GM23338 (cell line): ENCODE data around the gene GRIK4. TPM values are rescaled to one million over a fixed set of nuclear protein-coding genes. Genes with fewer than 3 reads are reported as not detected.

Experiments
- ATAC-seq: fragments of 200-7000 bp; cut with Tn5 transposase; 3 replicates; pipeline ENCODE4 v1.9.1; 2020
- DNase-seq: peaks from one replicate; pipeline ENCODE4 v3.0.0-alpha.2; 2015; ENCODE audit warnings: low spot score
- H2AFZ ChIP-seq: fragments of 200-600 bp; sonication (generic); 2 replicates; pipeline ENCODE4 v1.8.0; 2016; ENCODE audit warnings: antibody characterized with exemption, mild to moderate bottlenecking, moderate library complexity
- H3F3A ChIP-seq: fragments of 200-600 bp; sonication (generic); replicated peaks from 2 replicates; pipeline ENCODE4 v1.8.0; 2017; ENCODE audit warnings: antibody characterized with exemption, mixed run types, low read depth
- H3K27ac ChIP-seq: fragments of 200-600 bp; sonication (generic); 2 replicates; pipeline ENCODE4 v1.6.1; 2016; ENCODE audit warnings: low read depth
- H3K27me3 ChIP-seq: fragments of 200-600 bp; sonication (generic); 2 replicates; pipeline ENCODE4 v1.8.0; 2016; ENCODE audit warnings: mild to moderate bottlenecking, mixed run types, moderate library complexity; ENCODE audit not compliant: insufficient read depth
- H3K36me3 ChIP-seq: fragments of 200-600 bp; sonication (generic); 2 replicates; pipeline ENCODE4 v1.8.0; 2016; ENCODE audit warnings: mild to moderate bottlenecking; ENCODE audit not compliant: insufficient read depth
- H3K4me1 ChIP-seq: fragments of 200-600 bp; sonication (generic); 2 replicates; pipeline ENCODE4 v1.8.0; 2016; ENCODE audit warnings: mild to moderate bottlenecking, moderate library complexity; ENCODE audit not compliant: insufficient read depth
- H3K4me2 ChIP-seq: fragments of 200-600 bp; sonication (generic); 2 replicates; pipeline ENCODE4 v1.7.1; 2017; ENCODE audit warnings: mixed run types
- H3K4me3 ChIP-seq: fragments of 200-600 bp; sonication (generic); 2 replicates; pipeline ENCODE4 v1.6.1; 2016; ENCODE audit warnings: mixed run types
- H3K79me2 ChIP-seq: fragments of 200-600 bp; sonication (generic); replicated peaks from 2 replicates; pipeline ENCODE4 v1.8.0; 2017; ENCODE audit warnings: mild to moderate bottlenecking; ENCODE audit not compliant: insufficient read depth
- H3K9me2 ChIP-seq: fragments of 200-600 bp; sonication (generic); 2 replicates; pipeline ENCODE4 v1.8.0; 2017; ENCODE audit not compliant: insufficient read depth
- H4K20me1 ChIP-seq: fragments of 200-600 bp; sonication (generic); replicated peaks from 2 replicates; pipeline ENCODE4 v1.8.0; 2017; ENCODE audit warnings: mild to moderate bottlenecking; ENCODE audit not compliant: insufficient read depth
- H3K27ac Mint-ChIP-seq: 2 replicates; pipeline ENCODE4 v1.8.0; 2020; ENCODE audit warnings: inconsistent platforms, mild to moderate bottlenecking, moderate library complexity, mixed read lengths
- H3K27me3 Mint-ChIP-seq: 3 replicates; pipeline ENCODE4 v1.8.0; 2022; ENCODE audit warnings: low read depth, mild to moderate bottlenecking, moderate library complexity, mixed read lengths, inconsistent platforms; ENCODE audit not compliant: insufficient read depth, poor library complexity
- H3K36me3 Mint-ChIP-seq: 3 replicates; pipeline ENCODE4 v1.8.0; 2021; ENCODE audit warnings: low read depth, mild to moderate bottlenecking, inconsistent platforms, moderate library complexity, mixed read lengths
- H3K4me1 Mint-ChIP-seq: 3 replicates; pipeline ENCODE4 v1.8.0; 2020; ENCODE audit warnings: mild to moderate bottlenecking, inconsistent platforms, mixed read lengths
- H3K4me3 Mint-ChIP-seq: 3 replicates; pipeline ENCODE4 v1.8.0; 2021; ENCODE audit warnings: moderate library complexity, mild to moderate bottlenecking, inconsistent platforms, mixed read lengths
- H3K9me3 Mint-ChIP-seq: 3 replicates; pipeline ENCODE4 v1.8.0; 2020; ENCODE audit warnings: moderate library complexity, mild to moderate bottlenecking, inconsistent platforms, mixed read lengths
- CTCF ChIP-seq, 2 experiments: fragments of 200-600 bp in 1 of 2; sonication (generic) in 1 of 2; conservative IDR thresholded peaks; 2 replicates each; pipeline versions ENCODE4 v1.5.1 to v1.6.1; 2016 to 2017; ENCODE audit warnings: antibody characterized with exemption in 2 of 2, low read depth in 2 of 2, mild to moderate bottlenecking in 2 of 2, moderate library complexity in 1 of 2
- EZH2 ChIP-seq: fragments of 200-600 bp; sonication (generic); IDR thresholded peaks from one replicate; pipeline ENCODE4 v1.8.0; 2017; ENCODE audit warnings: antibody characterized with exemption, mild to moderate bottlenecking, low read depth; ENCODE audit not compliant: unreplicated experiment
- EZH2phosphoT487 ChIP-seq: fragments of 200-600 bp; sonication (generic); IDR thresholded peaks from one replicate; pipeline ENCODE4 v1.8.1; 2018; ENCODE audit warnings: antibody characterized with exemption; ENCODE audit not compliant: unreplicated experiment
- JUNB ChIP-seq: IDR thresholded peaks from one replicate; pipeline ENCODE4 v1.6.1; 2016; ENCODE audit warnings: antibody characterized with exemption; ENCODE audit not compliant: unreplicated experiment
- NANOG ChIP-seq: IDR thresholded peaks from 2 replicates; pipeline ENCODE4 v1.6.1; 2016; ENCODE audit warnings: antibody characterized with exemption, borderline replicate concordance
- POLR2AphosphoS5 ChIP-seq: IDR thresholded peaks from 2 replicates; pipeline ENCODE4 v1.6.1; 2016; ENCODE audit warnings: antibody characterized with exemption, low read depth
- REST ChIP-seq: IDR thresholded peaks from one replicate; pipeline ENCODE4 v1.6.1; 2018; ENCODE audit warnings: antibody characterized with exemption; ENCODE audit not compliant: unreplicated experiment
- ZNF114 ChIP-seq: fragments of 250-450 bp; sonication (Bioruptor Pico); IDR thresholded peaks from 2 replicates; pipeline ENCODE4 v1.5.0; 2020; ENCODE audit warnings: mild to moderate bottlenecking, moderate library complexity
- ZNF331 ChIP-seq: fragments of 250-450 bp; sonication (Bioruptor Pico); IDR thresholded peaks from 2 replicates; pipeline ENCODE4 v1.5.0; 2020; ENCODE audit warnings: low read depth, mild to moderate bottlenecking, moderate library complexity
- ZNF462 ChIP-seq: fragments of 250-450 bp; sonication (Bioruptor Pico); IDR thresholded peaks from 2 replicates; pipeline ENCODE4 v1.5.0; 2020; ENCODE audit warnings: mild to moderate bottlenecking, moderate library complexity
- polyA plus RNA-seq: library from polyadenylated mRNA; unstranded; fragments of >200 nt; fragmentation: Nextera tagmentation; extraction: Ambion mirVana; gene quantifications from 2 replicates; pipeline ENCODE4 v1.2.1, GENCODE V29; 2016
- total RNA-seq: library from RNA; depleted of rRNA; stranded (reverse); fragments of >200 nt; shearing (Covaris generic); gene quantifications from 2 replicates; pipeline ENCODE4 v1.2.3, GENCODE V29; 2014

The GRIK4 gene
- total and polyA plus RNA-seq, 2 experiments from 2014 or later, result 0.63 to 2.2 TPM

GRCh38 chr11:120467627-120468026 is 43.9 kb upstream of the GRIK4 start (continued):
- TF ChIP-seq CTCF (conservative IDR thresholded peaks at IDR 0.05; ENCODE audit: low read depth in 2 of 2) (no peak), ZNF462 (CRISPR knock-in tag) (no peak), EZH2phosphoT487 (no peak), ZNF114 (no peak), ZNF331 (CRISPR knock-in tag) (no peak), JUNB (no peak), NANOG (no peak)

- Histone ChIP-seq H4K20me1 (peaks cover 4% of the 10 kb centered on the region; the same call in 1 of the 2 replicates), H3K4me3 (no peak overlapping the region), H3F3A (no peaks in the 10 kb centered on the region), H3K79me2 (no peaks in the 10 kb centered on the region), H3K27ac (no peak overlapping the region), H3K4me1 (no peaks in the 10 kb centered on the region), H3K36me3 (peaks cover 3% of the 10 kb centered on the region; the same call in 1 of the 2 replicates), H2AFZ (no peak overlapping the region), H3K4me2 (no peak overlapping the region), H3K9me2 (no peaks in the 10 kb centered on the region), H3K27me3 (no peaks in the 10 kb centered on the region)
- H3K36me3 Mint-ChIP-seq, result peaks cover 25% of the 10 kb centered on the region
- ATAC-seq (no peak), DNase-seq (no peak)
- H3K4me1 Mint-ChIP-seq, result no peaks in the 10 kb centered on the region
- no peak overlapping the region for H3K4me3 Mint-ChIP-seq
- no peaks in the 10 kb centered on the region for H3K27me3 Mint-ChIP-seq
- H3K9me3 Mint-ChIP-seq, result no peaks in the 10 kb centered on the region
- H3K27ac Mint-ChIP-seq, result no peak overlapping the region
- TF ChIP-seq NANOG, result no peak
- no peak for TF ChIP-seq EZH2
- no peak for TF ChIP-seq REST
- no peak for TF ChIP-seq CTCF (conservative IDR thresholded peaks at IDR 0.05; ENCODE audit: low read depth in 2 of 2)
- TF ChIP-seq EZH2phosphoT487, result no peak
- no peak for TF ChIP-seq POLR2AphosphoS5
- no peak for TF ChIP-seq JUNB
Measured at GRCh38 chr11:120471131-120471530, 40.4 kb upstream of the GRIK4 start.
